ENCODE measurements around the gene PTPRA. TPM values are rescaled to one million over a fixed set of nuclear protein-coding genes. Genes with fewer than 3 reads are reported as not detected.

PTPRA gene
- total RNA-seq, 1 donor from 2014 or later = 26.5 TPM

- ATAC-seq = no peak
Observed at GRCh38 chr20:2845607-2846006, 27.7 kb upstream of the PTPRA start.

DNA sequence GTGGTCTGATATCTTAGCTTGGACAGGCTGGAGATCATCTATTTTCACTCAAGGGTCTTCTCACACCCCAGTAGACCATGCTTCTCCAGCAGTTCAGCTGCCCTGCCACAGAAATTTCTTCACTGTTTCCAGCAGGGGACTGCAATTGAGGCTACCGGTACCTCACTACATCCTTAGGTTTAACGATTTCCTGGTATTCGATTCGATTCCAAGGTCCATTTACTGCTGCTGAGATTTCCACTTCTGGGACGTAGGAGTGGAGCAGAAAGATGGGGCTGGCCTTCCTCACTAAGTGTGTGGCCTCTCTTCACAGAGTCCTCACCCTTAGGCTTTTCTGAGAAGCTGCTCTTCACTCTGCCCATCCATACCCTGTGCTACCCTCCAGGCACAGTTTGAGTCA is 26.6 kb upstream of the PTPRA start:
- ATAC-seq (no peak), DNase-seq (no peak)
- intact Hi-C loops (cut with micrococcal nuclease) = no loop called here

More at GRCh38 chr20:2845607-2846006, 27.7 kb upstream of the PTPRA start:
- DNase-seq = no peak
- intact Hi-C loops (cut with micrococcal nuclease) = no loop called here

DNA sequence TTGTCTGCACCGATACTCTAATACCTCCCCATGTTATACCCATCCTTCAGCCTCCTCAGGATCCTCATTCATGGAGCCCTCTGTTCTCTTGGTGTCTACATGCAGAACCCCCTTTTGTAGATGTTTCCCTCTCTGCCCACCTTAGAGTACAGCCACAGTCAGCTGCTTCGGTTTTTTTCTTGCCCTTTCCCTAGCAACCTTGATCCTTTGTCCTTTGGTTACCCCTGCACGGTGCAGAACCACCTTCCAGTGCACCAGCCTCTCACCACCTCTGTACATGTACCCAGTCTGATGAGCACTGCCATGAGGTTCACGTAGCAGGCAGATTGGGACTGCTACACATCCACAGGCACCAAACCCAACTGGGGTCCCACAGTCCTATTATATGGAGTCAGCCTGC is 25.5 kb upstream of the PTPRA start:
- ATAC-seq (no peak), DNase-seq (no peak)
- intact Hi-C loops (cut with micrococcal nuclease) = no loop called here

DNA sequence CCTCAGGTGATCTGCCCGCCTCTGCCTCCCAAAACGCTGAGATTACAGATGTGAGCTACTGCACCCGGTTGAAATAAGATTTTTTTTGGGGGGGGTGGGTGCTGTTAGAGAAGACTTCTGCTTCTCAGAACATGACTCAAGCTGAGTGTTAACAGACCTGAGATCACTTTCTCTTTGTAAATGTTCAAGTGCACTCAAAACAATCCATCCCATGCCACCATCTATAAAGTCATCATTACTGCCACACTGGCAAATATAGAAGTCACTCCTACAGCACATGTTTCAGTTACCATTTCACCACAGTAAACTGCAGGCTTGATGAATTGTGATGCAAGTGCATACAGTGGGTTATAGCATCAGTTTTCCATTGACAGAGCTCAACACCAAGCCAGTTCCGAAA is 23.8 kb upstream of the PTPRA start:
- DNase-seq (no peak), ATAC-seq (no peak)
- intact Hi-C loops (cut with micrococcal nuclease) = no loop called here

DNA sequence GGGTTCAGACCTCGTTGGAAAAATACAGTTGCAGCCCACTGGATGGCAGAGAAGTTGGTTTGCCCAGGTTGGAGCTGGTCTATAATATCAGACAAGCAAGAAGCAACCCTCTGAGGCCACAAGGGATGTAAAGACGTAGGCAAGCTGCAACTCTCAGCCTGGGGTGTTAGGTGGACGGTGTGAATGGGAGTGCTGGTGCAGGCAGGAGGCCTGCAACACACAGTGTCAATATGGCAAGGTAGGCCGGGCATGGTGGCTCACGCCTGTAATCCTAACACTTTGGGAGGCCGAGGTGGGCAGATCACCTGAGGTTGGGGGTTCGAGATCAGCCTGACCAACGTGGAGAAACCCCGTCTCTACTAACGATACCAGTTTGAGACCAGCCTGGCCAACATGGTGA is 22.2 kb upstream of the PTPRA start:
- DNase-seq (no peak), ATAC-seq (no peak)
- intact Hi-C loops (cut with micrococcal nuclease) = no loop called here

DNA sequence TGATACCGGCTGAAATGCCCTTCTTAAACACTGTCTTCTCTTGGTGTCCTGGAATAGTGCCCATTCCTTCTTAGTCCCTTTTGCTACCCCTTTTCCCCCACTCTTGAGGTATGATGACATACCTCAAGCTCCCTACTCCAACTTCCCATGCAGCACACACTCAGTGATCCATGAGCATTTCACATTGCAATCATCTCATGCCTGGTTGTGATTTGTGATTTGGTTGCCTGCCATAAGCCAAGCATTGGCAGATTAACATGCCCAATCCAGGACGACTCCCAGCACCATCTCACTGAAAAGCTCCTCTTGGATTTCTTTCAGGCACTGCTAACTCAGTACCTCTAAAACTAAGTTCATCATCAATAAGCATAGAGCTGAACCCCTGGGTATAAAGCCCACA is 14.7 kb upstream of the PTPRA start:
- ATAC-seq (no peak), DNase-seq (no peak)
- intact Hi-C loops (cut with micrococcal nuclease) = no loop called here

- peak; percentile 86 for ATAC-seq
- DNase-seq = peak; percentile 54
- intact Hi-C loops (cut with micrococcal nuclease) = no loop called here
Observed at GRCh38 chr20:2859330-2860121, 13.8 kb upstream of the PTPRA start.

DNA sequence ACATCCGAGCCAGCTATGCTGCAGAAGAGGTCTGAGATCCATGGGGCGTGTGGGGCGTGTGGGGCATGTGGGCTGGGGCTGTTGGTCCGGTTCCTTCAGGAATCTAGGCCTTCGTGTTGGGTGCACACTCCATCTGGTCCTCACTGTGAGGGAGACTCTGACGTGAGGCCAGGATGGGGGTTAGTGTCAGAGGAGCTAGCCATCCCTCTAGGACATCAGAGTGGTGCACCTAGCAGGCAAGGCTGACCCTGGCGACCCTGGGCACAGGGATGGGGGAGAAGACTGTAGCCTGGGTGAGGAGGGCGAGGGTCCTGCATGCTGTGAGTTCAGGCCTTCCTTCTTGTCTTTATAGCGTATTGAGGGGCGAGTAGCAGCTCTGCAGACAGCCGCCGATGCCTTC is 8.7 kb upstream of the PTPRA start:
- ATAC-seq (no peak), DNase-seq (no peak)
- intact Hi-C loops (cut with micrococcal nuclease) = no loop called here

DNA sequence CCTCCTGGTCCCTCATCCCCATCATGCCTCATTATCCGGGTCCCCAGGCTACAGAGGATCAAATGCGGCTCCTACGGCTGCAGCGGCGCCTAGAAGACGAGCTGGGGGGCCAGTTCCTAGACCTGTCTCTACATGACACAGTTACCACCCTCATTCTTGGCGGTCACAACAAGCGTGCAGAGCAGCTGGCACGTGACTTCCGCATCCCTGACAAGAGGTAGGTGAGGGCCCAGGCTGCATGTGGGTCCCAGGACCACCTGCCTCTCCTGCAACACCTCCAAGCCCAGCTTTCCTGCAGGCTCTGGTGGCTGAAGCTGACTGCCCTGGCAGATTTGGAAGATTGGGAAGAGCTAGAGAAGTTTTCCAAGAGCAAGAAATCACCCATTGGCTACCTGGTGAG is 8.2 kb upstream of the PTPRA start:
- ATAC-seq (no peak), DNase-seq (no peak)
- intact Hi-C loops (cut with micrococcal nuclease) = no loop called here

DNA sequence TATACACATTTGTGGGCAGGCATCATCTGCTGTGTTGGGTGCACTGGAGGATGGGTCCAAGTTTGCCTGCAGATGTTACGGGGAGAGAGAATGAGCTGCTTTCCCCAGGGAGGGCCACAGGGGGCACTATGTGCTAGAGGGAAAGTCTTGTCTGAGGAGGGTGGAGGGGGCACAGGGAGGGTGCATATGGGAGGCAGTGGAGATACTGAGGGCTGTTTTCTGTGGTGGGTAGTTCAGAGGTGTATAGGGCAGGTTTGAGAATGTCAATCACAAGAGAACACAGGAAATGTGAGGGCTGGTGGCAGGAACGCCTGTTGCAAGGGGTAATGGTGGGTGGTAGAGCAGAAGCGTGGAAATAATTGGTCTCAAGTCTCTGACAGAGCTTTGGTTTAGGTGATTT is 7.7 kb upstream of the PTPRA start:
- ATAC-seq (no peak), DNase-seq (no peak)
- intact Hi-C loops (cut with micrococcal nuclease) = no loop called here

- no peak for DNase-seq
- intact Hi-C loops (cut with micrococcal nuclease) = no loop called here
- no peak for ATAC-seq
Observed at GRCh38 chr20:2866236-2866635, 7.0 kb upstream of the PTPRA start.

GRCh38 chr20:2867081-2867864 is 6.0 kb upstream of the PTPRA start:
- DNase-seq = no peak
- ATAC-seq = no peak
- intact Hi-C loops (cut with micrococcal nuclease) = no loop called here

GRCh38 chr20:2869381-2869780 is 3.9 kb upstream of the PTPRA start:
- no peak for DNase-seq
- intact Hi-C loops (cut with micrococcal nuclease) = no loop called here

DNA sequence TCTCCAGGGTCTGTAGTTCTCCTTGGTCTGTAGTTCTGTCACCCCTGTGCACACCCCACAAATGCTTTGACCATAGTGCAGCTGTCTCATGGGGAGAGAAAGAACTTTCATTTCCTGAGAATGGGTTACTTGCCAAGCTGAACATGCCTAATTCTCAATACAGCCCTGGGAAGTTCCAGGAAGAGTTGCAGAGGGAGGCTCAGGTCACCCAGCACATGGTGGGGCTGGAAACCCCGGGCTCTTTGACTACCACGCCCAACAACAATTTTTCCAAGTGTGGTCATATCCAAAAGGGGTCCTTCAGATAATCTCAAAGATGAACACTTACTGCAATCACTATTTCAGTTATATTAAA is 2.2 kb upstream of the PTPRA start:
- DNase-seq = no peak
- ATAC-seq = no peak
- intact Hi-C loops (cut with micrococcal nuclease) = no loop called here

More at GRCh38 chr20:2869381-2869780, 3.9 kb upstream of the PTPRA start:
- no peak for ATAC-seq

DNA sequence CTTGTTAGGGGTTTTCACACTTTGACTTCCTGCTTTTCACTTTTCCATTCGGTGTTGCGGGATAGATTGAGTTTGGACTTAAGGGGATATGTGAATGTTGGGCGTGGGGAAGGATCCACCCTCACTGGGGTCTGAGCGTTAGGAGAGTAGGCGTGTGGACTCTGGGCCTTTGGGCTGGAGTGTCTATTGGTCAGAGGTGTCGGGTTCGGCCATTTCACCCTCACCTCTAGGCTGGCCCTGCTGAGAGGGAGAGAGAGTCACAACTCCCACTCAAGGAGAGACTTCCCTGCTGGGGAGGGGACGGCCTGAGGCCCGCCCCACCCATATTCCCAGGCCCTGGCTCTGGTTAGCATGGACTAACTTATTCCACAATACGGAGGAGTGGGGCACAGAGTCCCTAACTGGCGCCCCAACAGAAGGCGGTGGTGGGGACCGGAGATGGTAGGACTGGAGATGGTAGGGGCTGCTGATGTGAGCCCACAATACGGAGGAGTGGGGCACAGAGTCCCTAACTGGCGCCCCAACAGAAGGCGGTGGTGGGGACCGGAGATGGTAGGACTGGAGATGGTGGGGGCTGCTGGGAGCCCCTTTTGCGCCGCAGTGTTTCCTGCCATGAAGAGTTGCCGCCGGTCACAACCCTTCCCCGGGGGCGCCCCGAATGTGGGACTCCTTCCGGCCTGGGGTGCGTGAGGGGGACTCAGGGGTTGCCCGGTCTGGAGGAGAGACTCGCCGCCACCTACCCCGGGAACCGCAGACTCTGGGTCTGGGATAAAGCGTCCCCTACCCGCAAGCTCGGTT is 1.4 kb upstream of the PTPRA start:
- ATAC-seq = peak; percentile 33
- intact Hi-C loops (cut with micrococcal nuclease) = no loop called here
- no peak for DNase-seq

GRCh38 chr20:2872459-2873009 is 747 bp upstream of the PTPRA start:
- peak; percentile 71 for DNase-seq
- intact Hi-C loops (cut with micrococcal nuclease) = no loop called here
- ATAC-seq = peak; percentile 65

GRCh38 chr20:2873747-2874041 is 413 bp downstream of the PTPRA start:
- intact Hi-C loops (cut with micrococcal nuclease) = no loop called here
- DNase-seq (peak; percentile 78), ATAC-seq (no peak)

DNA sequence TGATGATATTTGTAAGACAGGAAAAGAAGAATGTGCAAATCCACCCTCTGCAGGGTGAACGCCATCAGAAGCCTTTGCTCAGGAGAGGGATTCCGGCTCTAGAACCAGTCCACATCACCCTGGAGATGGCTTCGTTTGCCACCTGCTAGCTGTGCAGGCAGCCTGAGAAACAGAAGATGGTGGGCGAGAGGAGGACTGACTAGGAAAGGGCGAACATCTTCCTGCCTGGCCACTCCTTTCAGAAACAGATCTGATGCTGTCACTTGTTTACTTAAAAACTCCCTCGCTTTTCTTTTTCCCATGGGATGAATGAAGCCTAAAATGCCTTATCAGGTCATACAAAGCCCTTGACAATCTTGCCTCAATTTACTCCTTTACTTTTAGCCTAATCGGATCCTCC is 1.2 kb downstream of the PTPRA start:
- ATAC-seq (no peak), DNase-seq (no peak)
- intact Hi-C loops (cut with micrococcal nuclease) = no loop called here

GRCh38 chr20:2875690-2876203 is 2.5 kb downstream of the PTPRA start:
- intact Hi-C loops (cut with micrococcal nuclease) = no loop called here
- DNase-seq = no peak
- ATAC-seq = no peak

- ATAC-seq (no peak), DNase-seq (no peak)
- intact Hi-C loops (cut with micrococcal nuclease) = no loop called here
Observed at GRCh38 chr20:2878515-2878914, 5.2 kb downstream of the PTPRA start.

All from left ventricle myocardium superior (tissue), 1 donor.